ENCODE results near the gene CYTH1.

CYTH1 gene

GRCh38 chr17:78672871-78673371 is 109.2 kb downstream of the CYTH1 start:
- TF ChIP-seq GATA2 (IDR thresholded peaks at IDR 0.05; ENCODE audit: low read depth, low read length) (no peak), GATA3 (IDR thresholded peaks at IDR 0.05; ENCODE audit: low read depth, low read length) (no peak)

- no peak for TF ChIP-seq GATA2 (IDR thresholded peaks at IDR 0.05; ENCODE audit: low read depth, low read length)
- TF ChIP-seq GATA3 (IDR thresholded peaks at IDR 0.05; ENCODE audit: low read depth, low read length): no peak
These were observed 110.1 kb downstream of the CYTH1 start for GRCh38 chr17:78672005-78672404.

GRCh38 chr17:78670850-78671725 is 111.0 kb downstream of the CYTH1 start:
- no peak for TF ChIP-seq GATA2 (IDR thresholded peaks at IDR 0.05; ENCODE audit: low read depth, low read length)

- no peak for TF ChIP-seq GATA3 (IDR thresholded peaks at IDR 0.05; ENCODE audit: low read depth, low read length)
- no peak for TF ChIP-seq GATA2 (IDR thresholded peaks at IDR 0.05; ENCODE audit: low read depth, low read length)
These were observed 112.0 kb downstream of the CYTH1 start for GRCh38 chr17:78669975-78670518.

DNA sequence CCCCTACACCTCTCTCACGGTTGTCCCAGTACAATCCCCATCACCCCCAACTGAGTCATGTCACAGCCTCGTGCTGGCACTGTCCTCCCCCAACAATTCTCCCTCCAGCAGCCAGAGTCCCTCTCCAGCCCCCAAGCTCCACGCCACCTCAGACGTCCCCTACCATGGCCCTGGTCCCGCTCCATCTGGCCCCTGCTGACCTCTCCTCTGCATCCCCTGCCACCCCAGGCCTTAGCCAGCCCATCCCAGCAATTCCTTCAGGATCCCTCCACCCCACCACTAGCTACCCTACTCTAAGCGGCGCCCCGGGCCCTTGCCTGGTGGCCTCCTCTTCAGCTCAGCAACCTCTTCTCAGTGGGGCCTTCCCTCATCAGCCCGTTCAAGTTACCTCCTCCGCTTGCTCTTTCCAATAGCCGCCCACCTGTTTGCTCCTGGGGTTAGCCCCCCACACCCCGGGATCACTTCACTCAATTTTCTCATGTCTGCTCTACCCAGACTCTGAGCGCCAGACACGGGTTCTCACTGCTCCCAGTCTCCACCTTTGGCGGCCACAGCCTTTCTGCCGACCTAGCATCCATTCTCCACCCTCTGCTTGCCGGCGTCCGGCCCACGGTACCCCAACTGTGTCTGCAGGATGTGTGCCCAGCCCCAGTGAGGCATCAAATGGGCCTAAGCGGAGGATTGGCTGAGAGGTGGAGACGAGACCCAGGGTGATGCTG is 112.7 kb downstream of the CYTH1 start:
- no peak for TF ChIP-seq GATA3 (IDR thresholded peaks at IDR 0.05; ENCODE audit: low read depth, low read length)
- no peak for TF ChIP-seq GATA2 (IDR thresholded peaks at IDR 0.05; ENCODE audit: low read depth, low read length)

DNA sequence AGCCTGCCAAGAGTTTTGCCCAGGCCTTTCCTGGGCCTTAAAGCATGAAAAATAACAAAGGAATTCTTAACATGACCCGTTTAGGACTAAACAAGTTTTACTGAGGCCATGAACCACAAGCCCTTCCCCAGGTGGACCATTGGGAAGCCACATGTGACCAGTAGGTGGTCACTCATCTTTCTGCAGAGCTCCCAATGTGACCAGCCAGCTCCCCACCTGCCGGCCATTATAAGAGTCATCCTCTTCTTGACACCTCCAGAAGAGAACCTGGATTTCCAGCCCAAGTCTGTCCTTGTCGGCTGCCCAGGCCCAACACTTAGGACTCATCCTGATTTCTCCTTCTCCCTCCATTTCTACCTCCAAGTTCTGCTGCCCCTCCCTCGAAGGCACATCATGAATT is 113.2 kb downstream of the CYTH1 start:
- TF ChIP-seq GATA2 (IDR thresholded peaks at IDR 0.05; ENCODE audit: low read depth, low read length): no peak
- TF ChIP-seq GATA3 (IDR thresholded peaks at IDR 0.05; ENCODE audit: low read depth, low read length): no peak

- TF ChIP-seq GATA2 (IDR thresholded peaks at IDR 0.05; ENCODE audit: low read depth, low read length): no peak
- TF ChIP-seq GATA3 (IDR thresholded peaks at IDR 0.05; ENCODE audit: low read depth, low read length): no peak
These were observed 114.1 kb downstream of the CYTH1 start for GRCh38 chr17:78667741-78668640.

GRCh38 chr17:78667091-78667490 is 115.0 kb downstream of the CYTH1 start:
- no peak for TF ChIP-seq GATA3 (IDR thresholded peaks at IDR 0.05; ENCODE audit: low read depth, low read length)
- no peak for TF ChIP-seq GATA2 (IDR thresholded peaks at IDR 0.05; ENCODE audit: low read depth, low read length)

- no peak for TF ChIP-seq GATA2 (IDR thresholded peaks at IDR 0.05; ENCODE audit: low read depth, low read length)
- no peak for TF ChIP-seq GATA3 (IDR thresholded peaks at IDR 0.05; ENCODE audit: low read depth, low read length)
These were observed 115.8 kb downstream of the CYTH1 start for GRCh38 chr17:78665952-78666920.

DNA sequence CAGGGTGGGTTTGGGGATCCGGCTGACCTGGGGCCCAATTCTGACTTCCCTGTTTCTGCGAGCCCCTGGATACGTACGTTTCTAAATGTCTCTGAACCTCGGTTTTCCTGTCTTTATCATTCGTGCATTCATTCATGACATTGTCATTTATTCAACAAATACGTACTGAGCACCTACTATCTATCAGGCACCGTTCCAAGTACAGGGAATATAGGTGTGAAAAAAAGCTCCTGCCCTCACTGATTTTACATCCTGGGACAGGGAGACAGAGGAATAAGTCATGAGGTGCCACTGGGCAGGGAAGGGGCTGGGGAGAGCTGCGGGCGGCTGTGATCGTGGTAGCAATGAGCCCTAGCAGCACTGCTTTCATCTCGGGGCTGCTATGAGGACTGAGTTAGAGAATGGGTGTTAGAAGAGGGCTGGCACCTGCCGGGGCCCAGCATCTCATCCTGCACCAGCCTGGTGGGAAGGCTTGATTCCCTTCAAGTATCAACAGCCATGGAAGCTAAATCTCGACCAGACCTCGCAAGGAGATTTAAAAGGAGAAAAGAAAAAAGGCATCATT is 116.6 kb downstream of the CYTH1 start:
- TF ChIP-seq GATA3 (IDR thresholded peaks at IDR 0.05; ENCODE audit: low read depth, low read length): no peak
- TF ChIP-seq GATA2 (IDR thresholded peaks at IDR 0.05; ENCODE audit: low read depth, low read length): no peak

DNA sequence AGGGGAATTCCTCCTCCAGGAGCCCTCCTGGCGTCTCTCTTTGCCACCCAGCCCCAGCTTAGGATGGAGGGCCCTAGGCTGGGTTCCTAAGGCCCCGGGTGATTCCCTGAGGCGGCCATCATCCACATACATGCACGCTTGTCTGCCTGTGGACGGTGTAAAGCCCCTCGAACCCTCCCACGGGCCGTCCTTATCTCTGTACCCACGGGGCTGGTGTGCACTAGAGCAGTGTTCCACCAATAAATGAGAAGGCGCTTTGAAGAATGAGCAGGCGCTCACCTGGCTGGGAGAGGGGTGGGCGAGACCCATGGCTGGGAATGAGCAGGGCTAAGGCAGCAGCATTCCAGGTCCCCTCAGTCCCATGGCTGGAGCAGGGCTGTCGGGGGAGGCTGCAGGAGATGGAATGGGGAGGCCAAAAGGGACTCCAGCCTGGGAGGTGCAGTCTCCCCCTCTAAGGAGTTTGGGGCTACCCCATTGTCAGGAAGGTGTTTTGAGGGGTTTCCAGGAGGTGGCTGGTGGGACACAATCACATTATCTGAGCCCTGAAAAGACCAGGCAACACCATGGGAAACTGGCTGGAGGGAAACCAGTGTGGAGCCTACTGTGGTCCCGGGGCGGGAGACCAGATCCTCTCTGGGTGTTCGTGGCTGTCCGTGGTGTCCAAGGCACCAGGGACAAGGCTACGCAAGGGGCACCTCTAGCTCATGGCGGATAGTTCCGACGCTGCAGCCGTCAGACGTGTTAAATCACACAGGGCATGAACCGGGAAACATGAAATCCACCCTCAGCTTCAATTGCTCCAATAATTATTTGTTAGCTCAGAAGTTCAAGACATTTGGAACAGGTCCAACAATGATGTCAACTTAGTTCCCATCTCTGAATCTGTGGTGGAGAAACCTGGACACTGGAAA is 117.3 kb downstream of the CYTH1 start:
- TF ChIP-seq GATA3 (IDR thresholded peaks at IDR 0.05; ENCODE audit: low read depth, low read length) (no peak), GATA2 (IDR thresholded peaks at IDR 0.05; ENCODE audit: low read depth, low read length) (no peak)

Measured in SH-SY5Y (cell line).